Spleen (tissue), 7 donors: Measurements from ENCODE around the gene ENKD1.

ENCODE experiments used
- POLR2AphosphoS5 ChIP-seq, 3 donors: sonication (generic); formaldehyde crosslinking; IDR thresholded peaks; one replicate each; pipeline ENCODE4 v1.5.1; 2017; ENCODE audit warnings: antibody characterized with exemption in 3 of 3
- TF ChIP-seq, protein P1 (sequence below), 11 experiments: fragments of 200-600 bp in 7 of 11; fragments of 450-650 bp in 4 of 11; sonication (generic) in 4 of 11; IDR thresholded peaks in 8 of 11; conservative IDR thresholded peaks in 3 of 11; 1 replicate in 7 of 11; 2 replicates in 4 of 11; pipeline versions ENCODE4 v1.4.0 to v1.8.0; 2016 to 2021; ENCODE audit warnings: antibody characterized with exemption in 11 of 11, inconsistent platforms in 4 of 11, mild to moderate bottlenecking in 1 of 11
- donor health status: DM: no; HTN: no; CAD: no; lungs with moderate emphysema.
- donor health status: DM: no; HTN: no; CAD: no.
- donor health status: DM: no; HTN: no; CAD: no.

DNA sequence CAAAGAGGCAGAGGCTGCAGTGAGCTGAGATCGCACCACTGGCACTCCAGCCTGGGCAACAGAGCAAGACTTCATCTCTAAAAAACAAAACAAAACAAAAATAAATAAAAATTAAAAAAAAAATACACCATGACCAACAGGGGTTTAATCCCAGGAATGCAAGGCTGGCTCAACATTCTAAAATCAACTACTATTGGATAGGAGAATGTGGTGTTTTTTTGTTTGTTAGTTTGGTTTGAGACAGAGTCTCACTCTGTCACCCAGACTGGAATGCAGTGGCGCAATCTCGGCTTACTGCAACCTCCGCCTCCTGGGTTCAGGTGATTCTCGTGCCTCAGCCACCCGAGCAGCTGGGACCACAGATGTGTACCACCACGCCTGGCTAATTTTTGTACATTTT is 32.7 kb upstream of the ENKD1 start:
- TF ChIP-seq, protein P1, sequence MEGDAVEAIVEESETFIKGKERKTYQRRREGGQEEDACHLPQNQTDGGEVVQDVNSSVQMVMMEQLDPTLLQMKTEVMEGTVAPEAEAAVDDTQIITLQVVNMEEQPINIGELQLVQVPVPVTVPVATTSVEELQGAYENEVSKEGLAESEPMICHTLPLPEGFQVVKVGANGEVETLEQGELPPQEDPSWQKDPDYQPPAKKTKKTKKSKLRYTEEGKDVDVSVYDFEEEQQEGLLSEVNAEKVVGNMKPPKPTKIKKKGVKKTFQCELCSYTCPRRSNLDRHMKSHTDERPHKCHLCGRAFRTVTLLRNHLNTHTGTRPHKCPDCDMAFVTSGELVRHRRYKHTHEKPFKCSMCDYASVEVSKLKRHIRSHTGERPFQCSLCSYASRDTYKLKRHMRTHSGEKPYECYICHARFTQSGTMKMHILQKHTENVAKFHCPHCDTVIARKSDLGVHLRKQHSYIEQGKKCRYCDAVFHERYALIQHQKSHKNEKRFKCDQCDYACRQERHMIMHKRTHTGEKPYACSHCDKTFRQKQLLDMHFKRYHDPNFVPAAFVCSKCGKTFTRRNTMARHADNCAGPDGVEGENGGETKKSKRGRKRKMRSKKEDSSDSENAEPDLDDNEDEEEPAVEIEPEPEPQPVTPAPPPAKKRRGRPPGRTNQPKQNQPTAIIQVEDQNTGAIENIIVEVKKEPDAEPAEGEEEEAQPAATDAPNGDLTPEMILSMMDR (IDR thresholded peaks at IDR 0.05 in 8 of 11, conservative IDR thresholded peaks at IDR 0.05 in 3 of 11) = no peak
- no peak for TF ChIP-seq POLR2AphosphoS5 (IDR thresholded peaks at IDR 0.05)
